WTC11 (cell line): Measurements from ENCODE around the gene PCYOX1L. TPM values are rescaled to one million over a fixed set of nuclear protein-coding genes. Genes with fewer than 3 reads are reported as not detected.

ENCODE experiments used
- ATAC-seq: fragments of 200-7000 bp; cut with Tn5 transposase; 2 replicates; pipeline ENCODE4 v1.10.0; 2021; ENCODE audit warnings: mild to moderate bottlenecking, moderate library complexity
- CTCF ChIA-PET: fragments of 300-600 bp; sonication (Branson Sonifier 250); formaldehyde crosslinking; loops from one replicate; lab custom pipeline; 2021; ENCODE audit warnings: antibody characterized with exemption; lab: Charles Lee
- POLR2A ChIA-PET: fragments of 350-600 bp; sonication (Branson Sonifier 250); formaldehyde crosslinking; loops from one replicate; lab custom pipeline; 2021; ENCODE audit warnings: antibody characterized with exemption; lab: Charles Lee
- DNase-seq: peaks from one replicate; pipeline ENCODE4 v3.0.0; 2021; ENCODE audit warnings: low spot score
- H3K27ac Mint-ChIP-seq: 2 replicates; pipeline ENCODE4 v1.8.0; 2021; ENCODE audit warnings: mixed read lengths
- H3K27me3 Mint-ChIP-seq: 2 replicates; pipeline ENCODE4 v1.8.0; 2021; ENCODE audit warnings: low read depth, mild to moderate bottlenecking, moderate library complexity, mixed read lengths
- H3K36me3 Mint-ChIP-seq: 2 replicates; pipeline ENCODE4 v1.8.0; 2021; ENCODE audit warnings: mixed read lengths
- H3K4me1 Mint-ChIP-seq: 2 replicates; pipeline ENCODE4 v1.8.0; 2022; ENCODE audit warnings: mixed read lengths
- H3K4me3 Mint-ChIP-seq: 2 replicates; pipeline ENCODE4 v1.8.0; 2021; ENCODE audit warnings: mild to moderate bottlenecking, moderate library complexity, mixed read lengths
- H3K9me3 Mint-ChIP-seq: 2 replicates; pipeline ENCODE4 v1.8.0; 2021; ENCODE audit warnings: mixed read lengths
- EMX1 ChIP-seq: fragments of 250-450 bp; sonication (Bioruptor Pico); IDR thresholded peaks from 2 replicates; pipeline ENCODE4 v1.8.0; 2021; ENCODE audit warnings: mild to moderate bottlenecking
- ERG ChIP-seq: fragments of 250-450 bp; sonication (Bioruptor Pico); IDR thresholded peaks from 2 replicates; pipeline ENCODE4 v1.8.0; 2021; ENCODE audit warnings: mild to moderate bottlenecking
- HMGA2 ChIP-seq: fragments of 250-450 bp; sonication (Bioruptor Pico); IDR thresholded peaks from 2 replicates; pipeline ENCODE4 v1.4.0; 2021; ENCODE audit warnings: mild to moderate bottlenecking, moderate library complexity
- MAX ChIP-seq: sonication (generic); formaldehyde crosslinking; IDR thresholded peaks from 2 replicates; pipeline ENCODE4 v1.8.0; 2022; ENCODE audit warnings: mild to moderate bottlenecking, missing genetic modification reagents
- NR1H2 ChIP-seq: sonication (generic); formaldehyde crosslinking; IDR thresholded peaks from 2 replicates; pipeline ENCODE4 v1.9.0; 2021; ENCODE audit warnings: mild to moderate bottlenecking, moderate library complexity, missing genetic modification reagents
- PREB ChIP-seq: sonication (generic); formaldehyde crosslinking; IDR thresholded peaks from 2 replicates; pipeline ENCODE4 v1.8.1; 2022; ENCODE audit warnings: mild to moderate bottlenecking, missing genetic modification reagents, moderate library complexity, borderline replicate concordance
- RELA ChIP-seq: sonication (generic); formaldehyde crosslinking; IDR thresholded peaks from 2 replicates; pipeline ENCODE4 v1.8.1; 2022; ENCODE audit warnings: missing genetic modification reagents, mild to moderate bottlenecking, borderline replicate concordance
- RORB ChIP-seq: fragments of 250-450 bp; sonication (Bioruptor Pico); IDR thresholded peaks from 2 replicates; pipeline ENCODE4 v1.9.0; 2021; ENCODE audit warnings: mild to moderate bottlenecking
- SP1 ChIP-seq: sonication (generic); formaldehyde crosslinking; conservative IDR thresholded peaks from 2 replicates; pipeline ENCODE4 v1.8.1; 2022; ENCODE audit warnings: missing genetic modification reagents
- ZNF121 ChIP-seq: sonication (generic); formaldehyde crosslinking; IDR thresholded peaks from 2 replicates; pipeline ENCODE4 v1.8.0; 2023; ENCODE audit warnings: missing genetic modification reagents
- ZNF512 ChIP-seq: sonication (generic); formaldehyde crosslinking; IDR thresholded peaks from 2 replicates; pipeline ENCODE4 v1.8.1; 2022; ENCODE audit warnings: missing genetic modification reagents, borderline replicate concordance
- total RNA-seq: library from RNA; stranded (reverse); gene quantifications from 3 replicates; pipeline ENCODE4 v1.2.3, GENCODE V29; 2021
- TF ChIP-seq, protein P1 (sequence below): sonication (generic); formaldehyde crosslinking; IDR thresholded peaks from 2 replicates; pipeline ENCODE4 v1.8.1; 2023; ENCODE audit warnings: mild to moderate bottlenecking, missing genetic modification reagents, moderate library complexity
- TF ChIP-seq, protein P2 (sequence below): fragments of 250-450 bp; sonication (Bioruptor Pico); IDR thresholded peaks from 2 replicates; pipeline ENCODE4 v1.9.0; 2021; ENCODE audit warnings: mild to moderate bottlenecking
- TF ChIP-seq, protein P3 (sequence below): fragments of 250-450 bp; sonication (Bioruptor Pico); IDR thresholded peaks from 2 replicates; pipeline ENCODE4 v1.9.0; 2021; ENCODE audit warnings: mild to moderate bottlenecking, borderline replicate concordance

The PCYOX1L gene
- total RNA-seq, 1 experiment from 2014 or later, result 8.1 TPM

- TF ChIP-seq EMX1 (no peak), RORB (CRISPR knock-in tag) (no peak)
These were observed 44.5 kb upstream of the PCYOX1L start (continued) for GRCh38 chr5:149313151-149313841.

- no peaks in the 10 kb centered on the region for H3K36me3 Mint-ChIP-seq
- POLR2A ChIA-PET, result interaction anchor here (0.5 kb wide), 1 partner anchor 514 kb away, joined by 4 read pairs; no protein-coding TSS in a partner anchor
- no peak for ATAC-seq
These were observed 43.2 kb upstream of the PCYOX1L start for GRCh38 chr5:149314571-149315111.

DNA sequence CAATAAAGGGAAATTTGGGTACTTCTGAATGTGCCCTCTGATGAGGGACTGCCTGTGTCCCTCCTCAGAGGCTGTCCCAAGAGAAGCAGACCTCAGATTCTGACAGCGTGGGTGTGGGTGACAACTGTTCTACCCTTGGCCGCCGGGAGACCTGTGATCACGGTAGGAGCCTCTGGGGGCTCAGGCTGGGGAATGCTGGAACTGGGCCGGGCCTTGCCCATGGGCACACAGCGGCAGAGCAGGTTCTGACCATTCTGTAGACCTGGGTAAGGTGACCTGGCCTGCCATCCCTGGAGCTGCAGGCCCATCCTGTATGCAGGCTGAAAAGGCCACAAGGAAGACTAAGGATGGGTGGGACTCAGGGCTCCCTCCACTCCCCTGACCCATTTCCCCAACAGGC is 42.1 kb upstream of the PCYOX1L start:
- H3K4me1 Mint-ChIP-seq, result peaks cover 21% of the 10 kb centered on the region
- no peaks in the 10 kb centered on the region for H3K9me3 Mint-ChIP-seq
- ATAC-seq (no peak), DNase-seq (no peak)
- H3K27ac Mint-ChIP-seq, result no peak overlapping the region
- ChIA-PET CTCF (interaction anchor here (0.9 to 2.1 kb wide), 6 partner anchors 8 to 66 kb away, joined by 3 to 10 read pairs (median 6); partner anchors contain the start of genes GRPEL2 and PCYOX1L), POLR2A (no interaction called here)
- H3K27me3 Mint-ChIP-seq, result no peaks in the 10 kb centered on the region; the same call in 1 of the 2 replicates
- H3K36me3 Mint-ChIP-seq, result no peaks in the 10 kb centered on the region
- no peak overlapping the region for H3K4me3 Mint-ChIP-seq
- TF ChIP-seq HMGA2 (CRISPR knock-in tag), result no peak
- no peak for TF ChIP-seq ERG
- TF ChIP-seq PREB (CRISPR knock-in tag), result no peak
- no peak for TF ChIP-seq RELA (CRISPR knock-in tag)
- no peak for TF ChIP-seq ZNF121 (CRISPR knock-in tag)
- TF ChIP-seq SP1, result no peak

More at GRCh38 chr5:149314571-149315111, 43.2 kb upstream of the PCYOX1L start:
- Mint-ChIP-seq H3K4me1 (peaks cover 27% of the 10 kb centered on the region), H3K9me3 (no peaks in the 10 kb centered on the region)
- TF ChIP-seq RELA (CRISPR knock-in tag), result no peak
- TF ChIP-seq, protein P1, sequence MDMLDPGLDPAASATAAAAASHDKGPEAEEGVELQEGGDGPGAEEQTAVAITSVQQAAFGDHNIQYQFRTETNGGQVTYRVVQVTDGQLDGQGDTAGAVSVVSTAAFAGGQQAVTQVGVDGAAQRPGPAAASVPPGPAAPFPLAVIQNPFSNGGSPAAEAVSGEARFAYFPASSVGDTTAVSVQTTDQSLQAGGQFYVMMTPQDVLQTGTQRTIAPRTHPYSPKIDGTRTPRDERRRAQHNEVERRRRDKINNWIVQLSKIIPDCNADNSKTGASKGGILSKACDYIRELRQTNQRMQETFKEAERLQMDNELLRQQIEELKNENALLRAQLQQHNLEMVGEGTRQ (CRISPR knock-in tag), result no peak
- TF ChIP-seq, protein P2, sequence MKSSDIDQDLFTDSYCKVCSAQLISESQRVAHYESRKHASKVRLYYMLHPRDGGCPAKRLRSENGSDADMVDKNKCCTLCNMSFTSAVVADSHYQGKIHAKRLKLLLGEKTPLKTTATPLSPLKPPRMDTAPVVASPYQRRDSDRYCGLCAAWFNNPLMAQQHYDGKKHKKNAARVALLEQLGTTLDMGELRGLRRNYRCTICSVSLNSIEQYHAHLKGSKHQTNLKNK (CRISPR knock-in tag), result no peak
- no peak for TF ChIP-seq MAX
- TF ChIP-seq, protein P3, sequence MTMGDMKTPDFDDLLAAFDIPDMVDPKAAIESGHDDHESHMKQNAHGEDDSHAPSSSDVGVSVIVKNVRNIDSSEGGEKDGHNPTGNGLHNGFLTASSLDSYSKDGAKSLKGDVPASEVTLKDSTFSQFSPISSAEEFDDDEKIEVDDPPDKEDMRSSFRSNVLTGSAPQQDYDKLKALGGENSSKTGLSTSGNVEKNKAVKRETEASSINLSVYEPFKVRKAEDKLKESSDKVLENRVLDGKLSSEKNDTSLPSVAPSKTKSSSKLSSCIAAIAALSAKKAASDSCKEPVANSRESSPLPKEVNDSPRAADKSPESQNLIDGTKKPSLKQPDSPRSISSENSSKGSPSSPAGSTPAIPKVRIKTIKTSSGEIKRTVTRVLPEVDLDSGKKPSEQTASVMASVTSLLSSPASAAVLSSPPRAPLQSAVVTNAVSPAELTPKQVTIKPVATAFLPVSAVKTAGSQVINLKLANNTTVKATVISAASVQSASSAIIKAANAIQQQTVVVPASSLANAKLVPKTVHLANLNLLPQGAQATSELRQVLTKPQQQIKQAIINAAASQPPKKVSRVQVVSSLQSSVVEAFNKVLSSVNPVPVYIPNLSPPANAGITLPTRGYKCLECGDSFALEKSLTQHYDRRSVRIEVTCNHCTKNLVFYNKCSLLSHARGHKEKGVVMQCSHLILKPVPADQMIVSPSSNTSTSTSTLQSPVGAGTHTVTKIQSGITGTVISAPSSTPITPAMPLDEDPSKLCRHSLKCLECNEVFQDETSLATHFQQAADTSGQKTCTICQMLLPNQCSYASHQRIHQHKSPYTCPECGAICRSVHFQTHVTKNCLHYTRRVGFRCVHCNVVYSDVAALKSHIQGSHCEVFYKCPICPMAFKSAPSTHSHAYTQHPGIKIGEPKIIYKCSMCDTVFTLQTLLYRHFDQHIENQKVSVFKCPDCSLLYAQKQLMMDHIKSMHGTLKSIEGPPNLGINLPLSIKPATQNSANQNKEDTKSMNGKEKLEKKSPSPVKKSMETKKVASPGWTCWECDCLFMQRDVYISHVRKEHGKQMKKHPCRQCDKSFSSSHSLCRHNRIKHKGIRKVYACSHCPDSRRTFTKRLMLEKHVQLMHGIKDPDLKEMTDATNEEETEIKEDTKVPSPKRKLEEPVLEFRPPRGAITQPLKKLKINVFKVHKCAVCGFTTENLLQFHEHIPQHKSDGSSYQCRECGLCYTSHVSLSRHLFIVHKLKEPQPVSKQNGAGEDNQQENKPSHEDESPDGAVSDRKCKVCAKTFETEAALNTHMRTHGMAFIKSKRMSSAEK (CRISPR knock-in tag), result no peak
- no peak for TF ChIP-seq ZNF512
- no peak for TF ChIP-seq NR1H2 (CRISPR knock-in tag)
- TF ChIP-seq, all 79 proteins: peak for 0
- no peak overlapping the region for H3K27ac Mint-ChIP-seq
- DNase-seq, result no peak
- no peak overlapping the region for H3K4me3 Mint-ChIP-seq
- H3K27me3 Mint-ChIP-seq, result no peaks in the 10 kb centered on the region; the same call in 1 of the 2 replicates
- CTCF ChIA-PET, result interaction anchor here (0.5 to 2.1 kb wide), 18 partner anchors 9 to 204 kb away, joined by 3 to 10 read pairs (median 4); partner anchors contain the start of genes GRPEL2 and PCYOX1L
